Esophagus squamous epithelium (tissue), 5 donors: Measurements from ENCODE around the gene WRAP73. TPM values are rescaled to one million over a fixed set of nuclear protein-coding genes. Genes with fewer than 3 reads are reported as not detected.

Experiments
- DNase-seq: peaks from one replicate; lab custom pipeline; 2025; lab: John Stamatoyannopoulos, UW
- H3K27ac ChIP-seq, 4 donors: fragments of 200-600 bp; sonication (generic); one replicate each; pipeline ENCODE4 v1.5.1; 2016 to 2019; ENCODE audit warnings: mild to moderate bottlenecking in 1 of 4
- H3K27me3 ChIP-seq, 4 donors: fragments of 200-600 bp; sonication (generic); 1 replicate in 3 of 4; 2 replicates in 1 of 4; pipeline versions ENCODE4 v1.5.1 to v1.6.0; 2017 to 2021; ENCODE audit warnings: antibody characterized with exemption in 1 of 4
- H3K36me3 ChIP-seq, 3 donors: fragments of 200-600 bp; sonication (generic); one replicate each; pipeline ENCODE4 v1.5.1; 2016 to 2019
- H3K4me1 ChIP-seq, 3 donors: fragments of 200-600 bp; sonication (generic); one replicate each; pipeline ENCODE4 v1.5.1; 2017 to 2019
- H3K4me3 ChIP-seq, 4 donors: fragments of 200-600 bp; sonication (generic); 1 replicate in 3 of 4; 2 replicates in 1 of 4; pipeline ENCODE4 v1.5.1; 2016 to 2019; ENCODE audit warnings: mild to moderate bottlenecking in 2 of 4, moderate library complexity in 1 of 4
- H3K9me3 ChIP-seq, 3 donors: fragments of 200-600 bp; sonication (generic); one replicate each; pipeline ENCODE4 v1.5.1; 2016 to 2019
- POLR2A ChIP-seq, 4 donors: fragments of 450-650 bp; IDR thresholded peaks; one replicate each; pipeline ENCODE4 v1.6.1; 2017; ENCODE audit warnings: antibody characterized with exemption in 4 of 4, mild to moderate bottlenecking in 4 of 4, moderate library complexity in 3 of 4
- WGBS, 2 donors: methylation state at CpG; one replicate each; pipeline ENCODE4 v1.1.5; 2018; 5-methylcytosine and 5-hydroxymethylcytosine counted together
- intact Hi-C: fragments of 100-400 bp; cut with DNase I; formaldehyde crosslinking; loops from one replicate; pipeline ENCODE4 v1.15.0; 2022
- total RNA-seq, 4 donors: library from RNA; depleted of rRNA; stranded (reverse); fragments of >200 nt; gene quantifications; one replicate each; pipeline ENCODE4 v1.1.0, GENCODE V29; 2016
- TF ChIP-seq, protein P1 (sequence below), 6 experiments: fragments of 450-650 bp in 4 of 6; fragments of 200-600 bp in 2 of 6; sonication (generic) in 2 of 6; IDR thresholded peaks; one replicate each; pipeline ENCODE4 v1.5.1; 2016 to 2019; ENCODE audit warnings: antibody characterized with exemption in 6 of 6, mild to moderate bottlenecking in 4 of 6, moderate library complexity in 4 of 6
- donor health status: DM: yes; HTN: yes; CAD: no.

WRAP73 gene
- total RNA-seq, 4 donors from 2014 or later = 7.6 to 17.2 (median 11.8) TPM

GRCh38 chr1:3618881-3619671 is 30.8 kb downstream of the WRAP73 start:
- intact Hi-C loops = loop anchor here (5.0 kb wide), 2 partner anchors 52 to 127 kb away; no protein-coding TSS in a partner anchor
- Histone ChIP-seq H3K9me3 (no peaks in the 10 kb centered on the region), H3K4me3 (no peak overlapping the region), H3K27ac (no peak overlapping the region), H3K36me3 (no peaks in the 10 kb centered on the region), H3K27me3 (peaks cover 0 to 13% (median 0%) of the 10 kb centered on the region in 4 donors), H3K4me1 (peaks cover 14 to 36% (median 16%) of the 10 kb centered on the region in 3 donors)
- no peak for DNase-seq
- TF ChIP-seq, protein P1, sequence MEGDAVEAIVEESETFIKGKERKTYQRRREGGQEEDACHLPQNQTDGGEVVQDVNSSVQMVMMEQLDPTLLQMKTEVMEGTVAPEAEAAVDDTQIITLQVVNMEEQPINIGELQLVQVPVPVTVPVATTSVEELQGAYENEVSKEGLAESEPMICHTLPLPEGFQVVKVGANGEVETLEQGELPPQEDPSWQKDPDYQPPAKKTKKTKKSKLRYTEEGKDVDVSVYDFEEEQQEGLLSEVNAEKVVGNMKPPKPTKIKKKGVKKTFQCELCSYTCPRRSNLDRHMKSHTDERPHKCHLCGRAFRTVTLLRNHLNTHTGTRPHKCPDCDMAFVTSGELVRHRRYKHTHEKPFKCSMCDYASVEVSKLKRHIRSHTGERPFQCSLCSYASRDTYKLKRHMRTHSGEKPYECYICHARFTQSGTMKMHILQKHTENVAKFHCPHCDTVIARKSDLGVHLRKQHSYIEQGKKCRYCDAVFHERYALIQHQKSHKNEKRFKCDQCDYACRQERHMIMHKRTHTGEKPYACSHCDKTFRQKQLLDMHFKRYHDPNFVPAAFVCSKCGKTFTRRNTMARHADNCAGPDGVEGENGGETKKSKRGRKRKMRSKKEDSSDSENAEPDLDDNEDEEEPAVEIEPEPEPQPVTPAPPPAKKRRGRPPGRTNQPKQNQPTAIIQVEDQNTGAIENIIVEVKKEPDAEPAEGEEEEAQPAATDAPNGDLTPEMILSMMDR (IDR thresholded peaks at IDR 0.05) = peak; percentile 78 to 90 (median 86)
- TF ChIP-seq POLR2A (IDR thresholded peaks at IDR 0.05) = no peak
- 7 to 22% methylated on average over 15 to 19 of the region's 21 CpGs for WGBS, 2 donors

DNA sequence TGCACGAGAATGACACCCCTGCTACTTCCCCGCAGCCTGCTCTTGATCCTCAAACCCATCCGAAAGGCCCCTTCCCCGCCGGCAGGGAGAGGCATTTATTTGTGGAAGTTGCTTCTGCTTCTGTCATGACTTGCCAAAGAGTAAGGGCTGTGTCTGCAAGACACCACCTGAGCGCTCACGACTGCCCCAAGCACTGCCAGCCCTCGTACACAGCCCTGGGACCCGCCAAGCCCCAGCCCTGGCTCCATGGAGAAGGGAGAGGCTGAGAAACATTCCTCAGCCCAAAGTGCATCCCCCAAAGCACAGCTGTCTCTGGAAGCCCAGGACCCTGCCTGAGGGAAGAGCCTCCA is 31.4 kb downstream of the WRAP73 start:
- Histone ChIP-seq H3K36me3 (no peaks in the 10 kb centered on the region), H3K27me3 (peaks cover 0 to 18% (median 0%) of the 10 kb centered on the region in 4 donors), H3K4me3 (no peak overlapping the region), H3K4me1 (peaks cover 8 to 30% (median 11%) of the 10 kb centered on the region in 3 donors), H3K9me3 (no peaks in the 10 kb centered on the region), H3K27ac (no peak overlapping the region)
- DNase-seq = no peak
- intact Hi-C loops = loop anchor here (5.0 kb wide), 2 partner anchors 51 to 126 kb away; no protein-coding TSS in a partner anchor
- 100% methylated on average over 4 of the region's 9 CpGs; no CpG with 5 or more reads in 1 of the 2 donors for WGBS, 2 donors
- no peak for TF ChIP-seq POLR2A (IDR thresholded peaks at IDR 0.05)
- TF ChIP-seq, protein P1 (IDR thresholded peaks at IDR 0.05) = no peak

- Histone ChIP-seq H3K4me3 (no peak overlapping the region), H3K9me3 (no peaks in the 10 kb centered on the region), H3K4me1 (peaks cover 3 to 24% (median 5%) of the 10 kb centered on the region in 3 donors), H3K36me3 (no peaks in the 10 kb centered on the region), H3K27ac (no peak overlapping the region), H3K27me3 (peaks cover 0 to 25% (median 0%) of the 10 kb centered on the region in 4 donors)
- WGBS, 2 donors = 81 to 96% methylated on average over 8 to 13 of the region's 18 CpGs
- intact Hi-C loops = loop anchor here (5.0 kb wide), 2 partner anchors 51 to 126 kb away; no protein-coding TSS in a partner anchor
- no peak for DNase-seq
- TF ChIP-seq POLR2A (IDR thresholded peaks at IDR 0.05) = no peak
- TF ChIP-seq, protein P1 (IDR thresholded peaks at IDR 0.05) = no peak
These were observed 32.0 kb downstream of the WRAP73 start for GRCh38 chr1:3617806-3618345.

DNA sequence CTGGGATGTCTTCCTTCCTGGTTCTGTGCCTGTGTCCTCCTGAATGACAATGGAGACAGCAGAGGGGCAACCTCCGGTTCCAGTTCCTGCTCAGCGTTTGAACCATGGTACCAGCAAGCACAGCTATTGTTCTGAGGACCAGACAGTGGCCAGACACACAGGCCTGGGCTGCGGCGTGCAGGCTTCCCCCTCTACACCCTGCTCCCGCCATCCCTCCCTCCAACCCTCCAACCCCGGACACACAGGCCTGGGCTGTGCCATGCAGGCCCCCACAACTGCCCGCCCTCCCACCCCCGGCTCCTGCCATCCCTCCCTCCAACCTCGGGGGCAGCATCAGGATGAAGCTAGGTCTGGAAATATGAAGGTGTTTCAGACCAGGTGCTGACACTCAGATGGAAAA is 33.0 kb downstream of the WRAP73 start:
- no peak for TF ChIP-seq POLR2A (IDR thresholded peaks at IDR 0.05)
- TF ChIP-seq, protein P1 (IDR thresholded peaks at IDR 0.05) = no peak
- Histone ChIP-seq H3K27ac (no peak overlapping the region), H3K4me3 (no peak overlapping the region), H3K36me3 (no peaks in the 10 kb centered on the region), H3K4me1 (peaks cover 1 to 21% (median 6%) of the 10 kb centered on the region in 3 donors), H3K27me3 (peaks cover 0 to 35% (median 0%) of the 10 kb centered on the region in 4 donors), H3K9me3 (no peaks in the 10 kb centered on the region)
- 77 to 86% methylated on average over 4 to 5 of the region's 9 CpGs for WGBS, 2 donors
- intact Hi-C loops = loop anchor here (5.0 kb wide), 2 partner anchors 50 to 125 kb away; no protein-coding TSS in a partner anchor
- no peak for DNase-seq
